Keratinocyte (primary cell): ENCODE data around the gene ME2. TPM values are rescaled to one million over a fixed set of nuclear protein-coding genes. Genes with fewer than 3 reads are reported as not detected.
A peak's percentile ranks its signal among the peaks of the same experiment; 100 is the strongest.

ENCODE experiments used
- DNase-seq: peaks from one replicate; pipeline ENCODE4 v3.0.0-alpha.2; 2011; ENCODE audit warnings: low read depth, missing footprints, low spot score
- FAIRE-seq: peaks from 2 replicates; lab custom pipeline; 2011; peaks lifted over from hg19 to GRCh38; lab: Jason Lieb, UNC
- H2AFZ ChIP-seq: 2 replicates; pipeline ENCODE4 v1.6.0; 2012; ENCODE audit warnings: low read length, control low read depth, inconsistent platforms; ENCODE audit not compliant: control insufficient read depth
- H3K27ac ChIP-seq: 2 replicates; pipeline ENCODE4 v1.5.1; 2011; ENCODE audit warnings: low read length; ENCODE audit not compliant: control insufficient read depth, insufficient read depth
- H3K27me3 ChIP-seq: 3 replicates; pipeline ENCODE4 v1.6.0; 2011; ENCODE audit warnings: low read length; ENCODE audit not compliant: control insufficient read depth, insufficient read depth; ENCODE audit errors: extremely low read depth
- H3K36me3 ChIP-seq, 2 experiments: 2 replicates in 1 of 2; 3 replicates in 1 of 2; pipeline ENCODE4 v1.5.1; 2011; ENCODE audit warnings: low read length in 2 of 2, mild to moderate bottlenecking in 1 of 2; ENCODE audit not compliant: control insufficient read depth in 2 of 2, insufficient read depth in 2 of 2; ENCODE audit errors: extremely low read depth in 1 of 2
- H3K4me1 ChIP-seq: 3 replicates; pipeline ENCODE4 v1.5.1; 2011; ENCODE audit warnings: low read length; ENCODE audit not compliant: control insufficient read depth, insufficient read depth; ENCODE audit errors: extremely low read depth
- H3K4me2 ChIP-seq: 3 replicates; pipeline ENCODE4 v1.6.0; 2011; ENCODE audit warnings: low read depth, low read length; ENCODE audit not compliant: control insufficient read depth, insufficient read depth; ENCODE audit errors: extremely low read depth
- H3K4me3 ChIP-seq, 3 experiments: fragments of 200-600 bp in 1 of 3; sonication (generic) in 1 of 3; 2 replicates in 2 of 3; 3 replicates in 1 of 3; pipeline ENCODE4 v1.5.1; 2011 to 2016; ENCODE audit warnings: low read length in 3 of 3, mild to moderate bottlenecking in 3 of 3, control low read depth in 2 of 3, inconsistent platforms in 1 of 3, low read depth in 1 of 3, mixed read lengths in 1 of 3, mixed run types in 1 of 3, moderate library complexity in 1 of 3; ENCODE audit not compliant: control insufficient read depth in 2 of 3, insufficient read depth in 2 of 3; ENCODE audit errors: extremely low read depth in 1 of 3
- H3K79me2 ChIP-seq: 2 replicates; pipeline ENCODE4 v1.6.0; 2012; ENCODE audit warnings: low read length; ENCODE audit not compliant: control insufficient read depth, insufficient read depth
- H3K9ac ChIP-seq: 3 replicates; pipeline ENCODE4 v1.6.0; 2011; ENCODE audit warnings: low read length; ENCODE audit not compliant: control insufficient read depth, insufficient read depth; ENCODE audit errors: extremely low read depth
- H3K9me1 ChIP-seq: 3 replicates; pipeline ENCODE4 v1.6.0; 2011; ENCODE audit warnings: low read length; ENCODE audit not compliant: control insufficient read depth, insufficient read depth; ENCODE audit errors: extremely low read depth
- H3K9me3 ChIP-seq: 2 replicates; pipeline ENCODE4 v1.5.1; 2012; ENCODE audit warnings: low read depth, low read length; ENCODE audit not compliant: control insufficient read depth
- H4K20me1 ChIP-seq: 3 replicates; pipeline ENCODE4 v1.6.0; 2011; ENCODE audit warnings: low read length; ENCODE audit not compliant: control insufficient read depth, insufficient read depth; ENCODE audit errors: extremely low read depth
- EZH2 ChIP-seq: IDR thresholded peaks from one replicate; pipeline ENCODE4 v1.6.1; 2012; ENCODE audit warnings: inconsistent platforms, mild to moderate bottlenecking, low read length, moderate library complexity
- dilution Hi-C: fragments of 300-500 bp; cut with MboI; formaldehyde crosslinking; loops from one replicate; pipeline ENCODE4 v1.7.0; 2020; ENCODE audit warnings: low sequenced_read_pairs; ENCODE audit not compliant: extremely low pct_ligation_motif_present
- polyA minus RNA-seq, 3 experiments: library from RNA; depleted of rRNA, polyadenylated mRNA; stranded (reverse); fragments of >200 nt; gene quantifications; 1 replicate in 1 of 3; 2 replicates in 1 of 3; 3 replicates in 1 of 3; pipeline ENCODE4 v1.2.3, GENCODE V29; 2011
- polyA plus RNA-seq, 5 experiments: library from polyadenylated mRNA; depleted of rRNA in 3 of 5; stranded (reverse) in 3 of 5; stranded (forward) in 1 of 5; unstranded in 1 of 5; fragments of >200 nt; gene quantifications; 1 replicate in 1 of 5; 2 replicates in 3 of 5; 3 replicates in 1 of 5; pipeline versions ENCODE4 v1.2.1 to v1.2.3, GENCODE V29; 2011 to 2012; ENCODE audit warnings: missing spikeins in 2 of 5, low read depth in 1 of 5, low replicate concordance in 1 of 5
- TF ChIP-seq, protein P1 (sequence below), 3 experiments: IDR thresholded peaks in 1 of 3; conservative IDR thresholded peaks in 1 of 3; optimal IDR thresholded peaks in 1 of 3; 2 replicates in 2 of 3; 3 replicates in 1 of 3; pipeline versions ENCODE3 to v1.5.1; 2011; ENCODE audit warnings: low read length in 3 of 3, mild to moderate bottlenecking in 3 of 3, moderate library complexity in 2 of 3, control low read depth in 1 of 3, inconsistent platforms in 1 of 3; ENCODE audit not compliant: insufficient read depth in 2 of 3; ENCODE audit errors: extremely low read depth in 1 of 3

Gene ME2
- polyA plus RNA-seq, result 40.7 to 72.0 TPM (median 42.0 TPM) in 3 replicates
- polyA plus RNA-seq (2011; ENCODE audit: low read depth), result 24.2 TPM
- polyA plus RNA-seq (2011; cell fraction: cytosol; rRNA removed), result 40.3 and 75.4 TPM in 2 replicates
- polyA plus RNA-seq (2011; cell fraction: nucleus; rRNA removed), result 35.5 and 43.9 TPM in 2 replicates
- 30.3 and 31.4 TPM in 2 replicates for polyA plus RNA-seq (2012; ENCODE audit: low replicate concordance)
- 20.9 to 48.1 TPM (median 23.4 TPM) in 3 replicates for polyA minus RNA-seq
- 29.2 TPM for polyA minus RNA-seq (2011; cell fraction: cytosol; rRNA and poly(A)+ RNA removed)
- 13.3 and 24.1 TPM in 2 replicates for polyA minus RNA-seq (2011; cell fraction: nucleus; rRNA and poly(A)+ RNA removed)

DNA sequence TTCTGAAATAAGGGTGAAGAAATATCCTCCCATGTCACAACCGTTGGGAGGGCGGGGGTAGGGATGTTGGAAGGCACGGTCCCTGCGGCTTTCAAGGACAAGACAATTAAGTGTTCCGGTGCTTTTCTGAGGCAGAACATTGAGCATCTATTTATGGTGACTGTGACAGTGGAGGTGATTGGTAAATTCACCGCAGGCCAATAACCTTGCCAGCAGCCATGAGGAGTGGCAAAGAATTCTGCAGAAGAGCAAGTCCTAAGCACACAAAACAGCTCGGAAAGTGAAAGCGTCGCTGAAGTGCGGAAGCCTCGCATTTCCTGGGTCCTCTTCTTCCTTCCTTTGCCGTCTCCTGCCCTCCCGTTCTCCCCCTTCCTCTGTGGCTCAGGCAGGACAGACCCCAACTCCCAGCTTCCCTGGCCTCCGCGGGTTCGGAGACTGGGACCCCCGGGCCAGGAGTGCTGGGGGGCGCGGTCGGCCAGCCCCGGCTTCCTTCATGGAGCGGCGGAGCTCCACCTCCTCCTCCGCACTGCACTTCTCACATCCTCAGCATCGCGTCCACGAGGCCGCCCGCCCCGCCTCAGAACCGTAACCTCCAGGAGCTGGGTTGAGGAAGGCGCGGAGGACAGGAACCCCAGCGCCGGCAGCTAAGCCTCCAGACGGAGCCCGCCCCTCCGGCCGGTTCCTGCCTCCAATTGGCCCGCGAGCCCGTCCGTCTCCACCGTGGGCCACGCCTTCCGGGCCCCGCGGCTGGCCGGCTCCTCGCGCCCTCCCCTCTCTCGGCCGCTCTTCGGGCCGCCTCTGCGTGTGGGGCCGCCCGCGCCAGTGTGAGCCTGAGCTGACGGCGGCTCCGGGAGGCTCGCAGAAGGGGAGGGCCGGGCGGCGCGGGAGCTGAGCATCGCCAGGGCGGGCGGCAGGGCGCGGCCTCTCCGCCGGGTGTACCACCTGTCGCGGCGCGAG, at the start of gene ME2:
Gene ME2, plus strand, starts transcription at position 774 of the 957 bp plus-strand sequence. CDS start 16,703 bp downstream, outside the sequence.
- peak; percentile 78 for FAIRE-seq
- dilution Hi-C loops, result no loop called here
- peak within 1 kb of the TSS; percentile 84 for H3K27ac ChIP-seq

GRCh38 chr18:50829644-50830043, 49.3 kb upstream of the ME2 start:
- Histone ChIP-seq H3K9me1 (no peaks in the 10 kb centered on the region), H3K79me2 (no peaks in the 10 kb centered on the region), H4K20me1 (no peaks in the 10 kb centered on the region), H3K27ac (no peak overlapping the region), H3K27me3 (no peaks in the 10 kb centered on the region), H3K9ac (no peak overlapping the region), H3K4me1 (no peaks in the 10 kb centered on the region), H3K4me2 (no peak overlapping the region), H2AFZ (no peak overlapping the region), H3K36me3 (no peaks in the 10 kb centered on the region), H3K4me3 (no peak overlapping the region), H3K9me3 (no peaks in the 10 kb centered on the region)
- dilution Hi-C loops, result no loop called here
- DNase-seq (no peak), FAIRE-seq (no peak)
- no peak for TF ChIP-seq EZH2
- TF ChIP-seq, protein P1, sequence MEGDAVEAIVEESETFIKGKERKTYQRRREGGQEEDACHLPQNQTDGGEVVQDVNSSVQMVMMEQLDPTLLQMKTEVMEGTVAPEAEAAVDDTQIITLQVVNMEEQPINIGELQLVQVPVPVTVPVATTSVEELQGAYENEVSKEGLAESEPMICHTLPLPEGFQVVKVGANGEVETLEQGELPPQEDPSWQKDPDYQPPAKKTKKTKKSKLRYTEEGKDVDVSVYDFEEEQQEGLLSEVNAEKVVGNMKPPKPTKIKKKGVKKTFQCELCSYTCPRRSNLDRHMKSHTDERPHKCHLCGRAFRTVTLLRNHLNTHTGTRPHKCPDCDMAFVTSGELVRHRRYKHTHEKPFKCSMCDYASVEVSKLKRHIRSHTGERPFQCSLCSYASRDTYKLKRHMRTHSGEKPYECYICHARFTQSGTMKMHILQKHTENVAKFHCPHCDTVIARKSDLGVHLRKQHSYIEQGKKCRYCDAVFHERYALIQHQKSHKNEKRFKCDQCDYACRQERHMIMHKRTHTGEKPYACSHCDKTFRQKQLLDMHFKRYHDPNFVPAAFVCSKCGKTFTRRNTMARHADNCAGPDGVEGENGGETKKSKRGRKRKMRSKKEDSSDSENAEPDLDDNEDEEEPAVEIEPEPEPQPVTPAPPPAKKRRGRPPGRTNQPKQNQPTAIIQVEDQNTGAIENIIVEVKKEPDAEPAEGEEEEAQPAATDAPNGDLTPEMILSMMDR (optimal IDR thresholded peaks at IDR 0.05 in 1 of 3, IDR thresholded peaks at IDR 0.05 in 1 of 3, conservative IDR thresholded peaks at IDR 0.05 in 1 of 3; ENCODE audit: extremely low read depth in 1 of 3, insufficient read depth in 2 of 3, low read length in 3 of 3), result no peak

More for the DNA sequence above, at the start of gene ME2:
- Histone ChIP-seq H3K79me2 (peaks cover 33% of the 10 kb centered on the region), H3K27me3 (no peaks in the 10 kb centered on the region), H4K20me1 (no peaks in the 10 kb centered on the region), H3K4me2 (peak within 1 kb of the TSS; percentile 97), H3K4me1 (peaks cover 19% of the 10 kb centered on the region), H3K9me3 (no peaks in the 10 kb centered on the region), H3K9ac (peak within 1 kb of the TSS; percentile 88), H3K4me3 (peak within 1 kb of the TSS; percentile 79 to 91 (median 87)), H2AFZ (peak within 1 kb of the TSS; percentile 85), H3K9me1 (no peaks in the 10 kb centered on the region), H3K36me3 (no peaks in the 10 kb centered on the region)
- peak; percentile 49 for DNase-seq
- TF ChIP-seq, protein P1 (optimal IDR thresholded peaks at IDR 0.05 in 1 of 3, IDR thresholded peaks at IDR 0.05 in 1 of 3, conservative IDR thresholded peaks at IDR 0.05 in 1 of 3; ENCODE audit: extremely low read depth in 1 of 3, insufficient read depth in 2 of 3, low read length in 3 of 3), result no peak
- TF ChIP-seq EZH2, result no peak
